Activated CD4-positive, alpha-beta T cell treated with anti-CD3 and anti-CD28 coated beads, Interleukin-2, amount 50 U/mL, for 1 hour (primary cell): ENCODE data around the gene ASB7.
"Not testable (repeated sequence)": the region's sequence is repeated elsewhere in the genome, so short reads cannot be mapped to it uniquely, and the experiment has no call there.

Experiments
- DNase-seq: peaks from one replicate; pipeline ENCODE4 v3.0.0-alpha.2; 2020

Gene ASB7

GRCh38 chr15:100602064-100602822 is at the start of gene ASB7, which contains the start of gene LINS1:
Gene ASB7, plus strand, starts transcription at chr15:100602589. Its CDS starts 9,628 bp downstream, at chr15:100612217.
Gene LINS1, minus strand, starts transcription at chr15:100602184. Its CDS starts 21,342 bp downstream, at chr15:100580842.
- peak; percentile 100 for DNase-seq

- no peak for DNase-seq
Observed at GRCh38 chr15:100553468-100553867, 48.9 kb upstream of the ASB7 start.

- no peak for DNase-seq
Observed at GRCh38 chr15:100558771-100559254, 43.6 kb upstream of the ASB7 start.

DNA sequence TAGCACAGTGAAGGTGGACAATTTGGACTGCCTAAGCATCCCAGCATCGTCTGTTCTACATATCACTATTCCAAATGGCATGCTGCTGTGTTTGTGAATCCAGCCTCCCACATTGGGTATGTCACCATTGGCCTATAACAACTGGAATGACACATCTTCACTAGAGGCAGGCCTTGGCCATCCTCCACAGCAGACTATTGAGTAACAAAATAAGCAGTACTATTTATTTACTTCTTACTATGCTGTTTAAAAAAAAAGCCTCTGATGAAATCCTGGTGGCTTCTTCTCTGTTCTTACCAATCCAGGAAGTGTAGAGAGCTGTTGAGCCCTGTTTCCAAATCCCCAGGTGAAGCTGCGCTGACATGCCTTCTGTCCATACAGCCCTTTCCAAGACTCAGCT is 43.1 kb upstream of the ASB7 start:
- no peak for DNase-seq

GRCh38 chr15:100560323-100560722 is 42.1 kb upstream of the ASB7 start:
- no peak for DNase-seq

- no peak for DNase-seq
Observed at GRCh38 chr15:100565591-100565990, 36.8 kb upstream of the ASB7 start.

GRCh38 chr15:100566850-100567628 is 35.4 kb upstream of the ASB7 start:
- no peak for DNase-seq

DNA sequence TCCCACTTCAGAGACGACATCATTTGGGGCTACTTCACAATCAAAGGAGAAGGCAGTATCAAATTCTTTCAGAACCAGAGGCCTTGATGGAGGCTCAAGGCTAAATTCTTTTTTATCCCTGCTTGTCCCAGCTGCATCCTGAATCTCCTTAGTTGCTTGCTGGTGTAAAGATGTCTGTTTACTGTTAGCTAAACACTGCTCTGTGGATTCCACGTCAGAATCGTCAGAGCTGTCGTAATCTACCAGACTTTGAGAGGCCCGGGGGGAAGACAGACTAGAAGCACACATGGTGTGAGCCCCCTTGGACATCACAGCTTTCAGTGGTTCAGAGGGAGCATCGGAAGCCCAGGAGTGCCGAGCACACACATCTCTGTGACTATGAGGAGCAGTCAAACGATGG is 33.0 kb upstream of the ASB7 start:
- no peak for DNase-seq

GRCh38 chr15:100570275-100570674 is 32.1 kb upstream of the ASB7 start:
- no peak for DNase-seq

DNA sequence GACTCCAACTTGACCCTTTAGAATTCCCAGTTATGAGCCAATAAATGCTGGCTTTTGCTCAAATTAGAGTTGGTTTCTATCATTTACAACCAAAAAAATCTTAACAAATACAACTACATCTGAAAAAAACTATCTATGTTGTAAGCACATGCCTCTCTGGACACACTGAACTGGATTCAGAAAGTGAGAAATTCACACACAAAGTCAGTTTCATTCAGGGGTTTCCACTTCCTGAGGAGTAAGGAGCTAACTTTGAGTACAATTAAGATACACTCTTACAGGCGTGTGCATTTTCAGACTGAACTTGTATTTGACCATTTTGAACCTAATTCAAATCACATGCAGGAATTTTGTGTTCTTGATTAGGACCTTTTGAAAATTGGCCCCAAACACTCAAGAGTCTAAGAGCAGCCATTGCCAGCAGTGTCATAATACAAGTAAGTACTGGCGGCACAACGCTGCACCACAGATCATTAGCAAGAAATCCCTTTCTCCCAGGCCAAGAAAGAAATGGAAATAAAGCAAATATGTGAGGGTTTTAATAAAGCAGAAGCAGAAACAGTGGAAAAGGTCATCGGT is 31.6 kb upstream of the ASB7 start:
- DNase-seq, result no peak

DNA sequence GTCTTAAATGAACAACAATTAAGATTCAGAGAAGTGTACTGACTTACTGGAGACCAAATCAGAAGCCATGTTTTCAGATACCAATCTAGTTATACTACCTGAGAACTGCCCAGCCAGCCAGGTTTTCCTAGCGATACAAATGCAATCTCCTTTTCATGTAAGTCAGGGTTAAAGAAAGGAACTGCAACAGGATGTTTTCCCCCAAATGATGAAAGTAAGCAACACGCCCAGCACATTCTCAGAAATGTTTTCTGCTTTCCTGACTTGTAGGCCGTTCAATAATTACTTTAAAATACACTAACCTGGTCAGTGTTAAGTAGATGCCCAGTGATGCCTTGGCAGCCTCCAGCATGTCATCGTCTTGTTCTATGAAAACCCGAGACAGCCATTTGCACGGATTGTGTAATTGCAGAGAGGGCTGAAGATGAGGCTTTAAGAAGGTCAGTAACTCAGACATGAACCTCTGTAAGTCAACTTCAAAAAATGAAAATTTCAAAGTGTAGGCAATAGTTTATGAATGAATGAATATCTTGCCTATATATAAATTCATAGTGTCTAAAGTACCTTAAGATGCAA is 30.7 kb upstream of the ASB7 start:
- DNase-seq, result no peak

DNA sequence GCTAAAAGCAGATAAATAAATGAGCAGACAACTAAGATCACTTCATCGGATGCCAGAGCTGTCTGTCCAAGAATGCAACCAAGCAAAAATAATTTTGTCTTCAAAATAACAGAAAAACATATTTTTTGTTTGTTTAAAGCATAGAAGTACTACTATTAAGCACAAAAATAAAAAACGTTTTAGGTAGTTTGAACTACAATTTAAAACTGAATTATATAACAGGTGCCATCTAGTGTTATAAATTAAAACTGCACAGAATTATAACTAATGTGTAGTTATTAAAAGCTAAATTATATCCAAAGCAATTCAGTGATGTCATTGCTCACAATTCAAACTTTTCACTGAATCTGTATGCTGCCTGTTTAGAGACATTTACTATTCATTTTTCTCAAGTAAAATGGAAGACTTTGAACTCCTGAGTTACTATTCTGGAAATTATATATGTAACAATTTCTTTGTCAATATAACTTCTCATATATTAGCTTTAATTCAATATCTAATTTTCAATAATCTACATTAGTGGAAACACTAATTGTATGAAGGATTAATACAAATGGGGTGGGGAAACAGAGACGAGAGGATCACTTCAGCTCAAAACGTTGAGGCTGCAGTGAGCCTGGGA is 29.9 kb upstream of the ASB7 start:
- DNase-seq, result no peak

- DNase-seq, result no peak
Observed at GRCh38 chr15:100573526-100573925, 28.9 kb upstream of the ASB7 start.

GRCh38 chr15:100580414-100580813 is 22.0 kb upstream of the ASB7 start:
- no peak for DNase-seq

DNA sequence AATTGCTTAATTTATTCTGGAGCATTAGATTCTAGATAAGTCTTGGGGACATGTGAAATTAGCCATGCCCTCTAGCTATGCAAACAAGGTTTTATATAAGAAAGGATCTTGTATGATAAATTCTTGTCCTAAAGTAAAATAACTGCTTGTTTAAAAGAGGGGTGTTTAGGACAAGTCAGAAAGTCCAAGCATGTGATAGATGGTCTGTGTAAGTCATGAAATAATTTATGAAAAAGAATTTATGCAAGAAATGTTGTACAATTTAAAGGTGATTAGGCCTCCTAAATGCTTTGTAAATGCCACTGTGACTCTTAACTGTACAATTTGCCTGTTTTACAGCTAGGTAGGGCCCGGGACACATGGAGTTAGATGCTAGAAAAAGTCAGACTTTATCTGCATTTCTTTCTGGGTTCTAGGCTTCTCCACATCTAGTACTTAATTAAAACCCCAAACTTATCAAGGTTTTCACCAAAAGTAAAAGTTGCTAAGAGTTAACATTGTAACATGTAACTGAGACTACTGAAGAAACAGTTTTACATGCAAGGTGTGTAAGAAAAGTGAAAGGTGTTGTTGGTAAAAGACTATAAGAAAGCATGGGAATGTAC is 13.6 kb upstream of the ASB7 start:
- no peak for DNase-seq

- not testable (repeated sequence) for DNase-seq
Observed at GRCh38 chr15:100591163-100591562, 11.2 kb upstream of the ASB7 start.

- DNase-seq, result no peak
Observed at GRCh38 chr15:100591835-100592234, 10.6 kb upstream of the ASB7 start.

DNA sequence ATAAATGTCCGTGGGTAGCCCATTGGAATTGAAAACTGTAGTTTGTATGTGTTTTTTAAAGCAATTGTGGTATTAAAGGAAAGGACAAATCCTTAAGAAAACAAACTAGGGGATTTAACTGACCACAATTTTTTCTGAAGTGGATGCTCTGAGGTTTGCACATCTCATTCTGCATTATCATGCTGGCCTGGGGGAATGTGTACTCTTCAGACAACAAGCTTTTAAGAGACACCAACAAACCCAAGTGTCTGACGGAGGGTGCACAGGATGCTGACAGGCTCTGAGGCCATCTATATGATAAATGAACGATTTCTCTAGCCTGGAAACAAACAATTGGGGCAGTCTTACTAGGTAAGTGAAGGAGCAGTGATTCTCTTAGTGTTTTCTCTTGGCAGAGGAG is 9.5 kb upstream of the ASB7 start:
- no peak for DNase-seq

DNA sequence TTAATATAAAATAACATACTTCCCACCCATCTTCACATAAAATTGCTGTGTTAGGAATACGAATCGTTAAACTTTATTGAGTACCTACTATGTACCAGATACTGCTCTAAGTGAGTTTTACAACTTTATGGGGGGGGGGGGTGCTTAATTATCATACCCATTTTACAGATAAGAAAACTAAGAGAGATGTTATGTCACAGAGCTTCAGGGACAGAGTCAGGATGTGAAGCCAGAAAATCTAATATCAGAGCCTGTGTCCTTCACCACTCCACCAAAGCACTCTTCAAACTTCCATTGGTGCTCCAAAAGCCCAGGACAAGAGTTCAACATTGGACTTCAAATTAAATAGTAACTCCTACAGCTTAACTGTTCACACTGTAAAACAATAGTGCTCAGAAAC is 9.0 kb upstream of the ASB7 start:
- no peak for DNase-seq

GRCh38 chr15:100595964-100596363 is 6.4 kb upstream of the ASB7 start:
- DNase-seq, result no peak

DNA sequence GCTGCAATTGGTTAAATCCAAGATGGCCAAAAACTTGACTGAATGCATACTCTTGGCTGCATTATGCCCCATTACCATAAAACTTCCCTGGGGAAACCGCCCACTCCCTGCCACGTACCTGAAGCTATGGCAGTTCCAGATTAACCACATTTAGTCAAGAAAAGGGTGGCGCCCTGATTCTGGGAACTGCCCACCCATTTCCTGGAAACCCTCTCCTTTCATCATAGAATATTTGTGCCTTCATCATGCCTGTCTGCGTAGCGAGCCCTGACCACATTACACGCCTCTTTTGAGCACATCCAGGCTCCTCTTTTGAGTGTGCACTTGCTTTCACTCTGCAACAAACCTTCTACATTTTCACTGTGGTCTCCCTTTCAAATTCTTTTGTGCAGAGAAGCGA is 5.6 kb upstream of the ASB7 start:
- DNase-seq, result peak; percentile 83

- DNase-seq, result no peak
Observed at GRCh38 chr15:100597862-100598261, 4.5 kb upstream of the ASB7 start.
